ENCODE results near the gene ETFBKMT. TPM values are rescaled to one million over a fixed set of nuclear protein-coding genes. Genes with fewer than 3 reads are reported as not detected.

Gene ETFBKMT
- total and polyA plus RNA-seq, 11 donors = 2.3 to 7.4 (median 5.9) TPM

DNA sequence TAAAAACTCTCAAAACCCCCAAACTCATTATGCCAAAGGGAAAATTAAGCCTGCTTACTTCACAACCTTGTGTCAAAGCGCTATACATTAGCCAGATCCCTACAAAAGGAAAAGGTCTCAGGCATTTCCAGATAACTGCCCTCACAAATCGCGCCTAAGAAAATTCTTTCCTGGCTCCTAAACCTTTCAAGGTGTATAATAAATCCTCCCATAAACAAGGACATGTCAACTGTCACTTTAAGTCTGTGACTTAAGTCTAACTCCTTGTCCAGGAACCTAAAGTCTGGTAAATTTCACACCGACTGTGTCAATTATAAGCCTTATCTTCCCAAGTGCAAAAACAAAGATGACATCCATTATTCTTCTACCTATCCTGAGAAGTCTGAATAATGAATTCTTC is 4.3 kb upstream of the ETFBKMT start:
- peaks cover 0 to 23% (median 3%) of the 10 kb centered on the region in 12 donors for H3K4me1 ChIP-seq
- TF ChIP-seq, protein P1, sequence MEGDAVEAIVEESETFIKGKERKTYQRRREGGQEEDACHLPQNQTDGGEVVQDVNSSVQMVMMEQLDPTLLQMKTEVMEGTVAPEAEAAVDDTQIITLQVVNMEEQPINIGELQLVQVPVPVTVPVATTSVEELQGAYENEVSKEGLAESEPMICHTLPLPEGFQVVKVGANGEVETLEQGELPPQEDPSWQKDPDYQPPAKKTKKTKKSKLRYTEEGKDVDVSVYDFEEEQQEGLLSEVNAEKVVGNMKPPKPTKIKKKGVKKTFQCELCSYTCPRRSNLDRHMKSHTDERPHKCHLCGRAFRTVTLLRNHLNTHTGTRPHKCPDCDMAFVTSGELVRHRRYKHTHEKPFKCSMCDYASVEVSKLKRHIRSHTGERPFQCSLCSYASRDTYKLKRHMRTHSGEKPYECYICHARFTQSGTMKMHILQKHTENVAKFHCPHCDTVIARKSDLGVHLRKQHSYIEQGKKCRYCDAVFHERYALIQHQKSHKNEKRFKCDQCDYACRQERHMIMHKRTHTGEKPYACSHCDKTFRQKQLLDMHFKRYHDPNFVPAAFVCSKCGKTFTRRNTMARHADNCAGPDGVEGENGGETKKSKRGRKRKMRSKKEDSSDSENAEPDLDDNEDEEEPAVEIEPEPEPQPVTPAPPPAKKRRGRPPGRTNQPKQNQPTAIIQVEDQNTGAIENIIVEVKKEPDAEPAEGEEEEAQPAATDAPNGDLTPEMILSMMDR (IDR thresholded peaks at IDR 0.05) = no peak
- TF ChIP-seq POLR2A (IDR thresholded peaks at IDR 0.05) = no peak
- ATAC-seq = no peak
- H3K27me3 ChIP-seq = no peaks in the 10 kb centered on the region
- no peak for DNase-seq
- intact Hi-C loops (cut with DNase I) = loop anchor here in 9 of 10 donors (5.0 to 10.0 kb wide), 10 partner anchors 72 to 1020 kb away; partner anchors contain the start of genes DNM1L (in 5 of the 9), AMN1 (in 3 of the 9) and BICD1 (in 1 of the 9)
- no peaks in the 10 kb centered on the region for H3K9me3 ChIP-seq
- H3K4me3 ChIP-seq = no peak overlapping the region
- no peaks in the 10 kb centered on the region for H3K36me3 ChIP-seq
- WGBS, 4 donors = 58 to 59% (median 59%) methylated on average over 4 of the region's 4 CpGs
- no peak overlapping the region for H3K27ac ChIP-seq

GRCh38 chr12:31655792-31656191 is 3.7 kb upstream of the ETFBKMT start:
- Histone ChIP-seq H3K27ac (no peak overlapping the region), H3K36me3 (no peaks in the 10 kb centered on the region), H3K9me3 (no peaks in the 10 kb centered on the region), H3K4me3 (no peak overlapping the region), H3K4me1 (peaks cover 0 to 26% (median 7%) of the 10 kb centered on the region in 12 donors), H3K27me3 (no peaks in the 10 kb centered on the region)
- ATAC-seq (no peak), DNase-seq (no peak)
- no peak for TF ChIP-seq POLR2A (IDR thresholded peaks at IDR 0.05)
- TF ChIP-seq, protein P1 (IDR thresholded peaks at IDR 0.05) = no peak
- 74 to 80% (median 78%) methylated on average over 1 of the region's 1 CpG for WGBS, 4 donors
- intact Hi-C loops (cut with DNase I) = loop anchor here in 9 of 10 donors (5.0 to 10.0 kb wide), 10 partner anchors 72 to 1019 kb away; partner anchors contain the start of genes DNM1L (in 5 of the 9), AMN1 (in 3 of the 9) and BICD1 (in 1 of the 9)

DNA sequence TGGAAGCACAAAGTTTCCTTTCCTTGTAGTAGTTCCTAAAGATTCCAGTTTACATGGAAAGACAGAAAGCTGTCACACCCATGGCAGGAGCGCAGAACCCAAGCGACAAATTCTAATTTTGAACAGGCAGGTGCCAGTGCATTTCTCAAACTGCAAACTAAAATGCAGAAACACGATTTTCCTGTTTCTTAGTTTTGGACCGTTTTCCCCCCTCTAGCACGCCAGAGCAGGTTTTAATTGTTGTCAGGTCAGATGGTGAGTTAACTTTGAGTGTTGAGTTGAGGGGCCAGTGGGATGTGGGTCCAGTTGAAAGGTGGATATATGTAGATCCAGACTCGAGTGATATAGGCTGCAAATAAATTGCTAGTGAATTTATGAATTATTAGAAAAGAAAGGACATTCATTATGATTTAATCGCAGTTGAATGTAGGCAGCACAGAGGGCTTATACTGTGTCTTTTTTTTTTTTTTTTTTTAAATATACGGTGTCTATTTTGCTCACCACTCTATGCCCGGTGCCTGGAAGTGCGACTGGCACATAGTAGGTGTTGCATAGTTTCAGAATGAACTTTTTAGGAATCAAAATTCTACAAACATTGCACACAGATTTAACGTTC is 909 bp upstream of the ETFBKMT start:
- H3K27me3 ChIP-seq = no peaks in the 10 kb centered on the region
- H3K27ac ChIP-seq = peak overlapping the region; percentile 87 to 99 (median 93)
- H3K4me3 ChIP-seq = peak overlapping the region; percentile 28 to 92 (median 70)
- DNase-seq (no peak), ATAC-seq (no peak)
- 18 to 19% (median 19%) methylated on average over 11 of the region's 11 CpGs for WGBS, 4 donors
- TF ChIP-seq POLR2A (IDR thresholded peaks at IDR 0.05) = no peak
- TF ChIP-seq, protein P1 (IDR thresholded peaks at IDR 0.05) = no peak
- peaks cover 0 to 15% (median 6%) of the 10 kb centered on the region in 12 donors for H3K4me1 ChIP-seq
- intact Hi-C loops (cut with DNase I) = loop anchor here (1.0 to 10.0 kb wide), 12 partner anchors 69 to 1016 kb away; partner anchors contain the start of genes DNM1L (in 5 of the 10), AMN1 (in 3 of the 10), RESF1 (in 3 of the 10) and BICD1 (in 1 of the 10)
- no peaks in the 10 kb centered on the region for H3K9me3 ChIP-seq
- peaks cover 0 to 12% (median 0%) of the 10 kb centered on the region in 9 donors for H3K36me3 ChIP-seq

GRCh38 chr12:31662176-31662849 is 2.8 kb downstream of the ETFBKMT start:
- H3K4me3 ChIP-seq = no peak overlapping the region
- no peak for TF ChIP-seq POLR2A (IDR thresholded peaks at IDR 0.05)
- TF ChIP-seq, protein P1 (IDR thresholded peaks at IDR 0.05) = no peak
- peaks cover 0 to 19% (median 0%) of the 10 kb centered on the region in 9 donors for H3K36me3 ChIP-seq
- H3K4me1 ChIP-seq = peaks cover 0 to 12% (median 6%) of the 10 kb centered on the region in 12 donors
- WGBS, 4 donors = 87 to 97% (median 96%) methylated on average over 6 of the region's 6 CpGs
- H3K27ac ChIP-seq = no peak overlapping the region
- no peaks in the 10 kb centered on the region for H3K9me3 ChIP-seq
- no peak for DNase-seq
- no peak for ATAC-seq
- intact Hi-C loops (cut with DNase I) = no loop called here
- no peaks in the 10 kb centered on the region for H3K27me3 ChIP-seq
